C4-2B (cell line): ENCODE data around the gene TMCO6.

Source experiments
- CTCF ChIP-seq: fragments of 450-650 bp; conservative IDR thresholded peaks from 2 replicates; pipeline ENCODE4 v1.5.1; 2017; ENCODE audit warnings: mild to moderate bottlenecking
- ZFX ChIP-seq: fragments of 450-650 bp; IDR thresholded peaks from 2 replicates; pipeline ENCODE4 v1.6.1; 2017

GRCh38 chr5:140674629-140675028, 35.4 kb downstream of the TMCO6 start:
- TF ChIP-seq CTCF (no peak), ZFX (no peak)
